Measurements from ENCODE around the gene MTHFD2.
A peak's percentile ranks its signal among the peaks of the same experiment; 100 is the strongest.

Gene MTHFD2

DNA sequence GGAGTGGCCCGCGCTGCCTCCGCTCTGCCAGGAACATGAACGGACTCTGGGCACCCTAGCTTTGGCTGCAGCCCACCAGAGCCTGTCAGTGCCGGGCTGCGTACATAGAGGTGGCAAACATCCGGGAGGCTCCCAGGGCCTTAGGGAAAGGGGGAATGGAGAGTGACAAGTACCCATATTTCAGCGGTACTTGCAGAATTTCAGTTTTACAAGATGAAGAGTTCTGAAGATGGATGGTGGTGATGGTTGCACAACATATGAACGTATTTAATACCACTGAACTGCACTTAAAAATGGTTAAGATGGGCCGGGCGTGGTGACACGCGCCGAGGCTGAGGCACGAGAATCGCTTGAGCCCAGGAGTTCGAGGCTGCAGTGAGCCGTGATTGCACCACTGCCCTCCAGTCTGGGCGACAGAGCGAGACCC, 873 bp downstream of the MTHFD2 start:
- Histone ChIP-seq H3K4me2 (ENCODE audit: low read depth, low read length, poor library complexity, severe bottlenecking) (peak overlapping the region; percentile 94), H3K36me3 (ENCODE audit: insufficient read depth, low read length) (no peaks in the 10 kb centered on the region), H3K4me1 (ENCODE audit: insufficient read depth, low read length, poor library complexity, severe bottlenecking) (peaks cover 49% of the 10 kb centered on the region), H3K79me2 (ENCODE audit: insufficient read depth, low read length) (peaks cover 53% of the 10 kb centered on the region), H3K9ac (ENCODE audit: low read depth, low read length, poor library complexity, severe bottlenecking) (peak overlapping the region; percentile 99), H2AFZ (ENCODE audit: low read length) (no peak overlapping the region), H3K9me2 (replicated peaks; ENCODE audit: low read depth, low read length) (no peaks in the 10 kb centered on the region), H3F3A (ENCODE audit: low read depth) (no peaks in the 10 kb centered on the region), H4K20me1 (ENCODE audit: insufficient read depth, low read length, poor library complexity, severe bottlenecking) (peaks cover 48% of the 10 kb centered on the region), H3K27me3 (ENCODE audit: insufficient read depth, low read length, poor library complexity, severe bottlenecking) (no peaks in the 10 kb centered on the region), H3K9me3 (ENCODE audit: insufficient read depth, low read depth, low read length) (no peaks in the 10 kb centered on the region), H3K4me3 (ENCODE audit: low read length, poor library complexity, severe bottlenecking) (peak overlapping the region; percentile 90)
- TF ChIP-seq CTCF (conservative IDR thresholded peaks at IDR 0.05; ENCODE audit: low read length) (no peak), EZH2phosphoT487 (IDR thresholded peaks at IDR 0.05; ENCODE audit: borderline replicate concordance) (no peak)

DNA sequence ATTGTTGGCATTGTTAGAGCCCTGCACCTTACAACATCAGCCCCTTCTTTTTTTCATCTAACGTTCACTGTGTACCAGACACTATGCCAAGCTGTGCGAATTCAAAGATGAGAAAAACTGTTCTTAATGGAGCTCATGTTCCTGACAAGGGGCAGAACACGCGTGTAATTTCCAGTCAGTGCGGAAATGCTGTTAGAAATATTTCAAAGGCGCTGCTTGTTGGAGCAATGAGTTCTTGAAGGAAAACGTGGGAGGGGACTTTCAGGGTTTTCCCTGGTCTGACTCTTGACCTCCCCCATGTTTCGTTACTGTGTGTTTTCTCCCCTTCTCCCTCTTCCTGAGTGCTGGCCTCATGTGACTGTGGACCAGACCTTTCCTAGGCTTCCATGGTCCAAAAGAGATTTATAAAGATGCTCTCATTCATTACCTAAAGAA, 1.5 kb downstream of the MTHFD2 start:
- no peaks in the 10 kb centered on the region for H3K9me3 ChIP-seq (ENCODE audit: insufficient read depth, low read depth, low read length)
- H3K36me3 ChIP-seq (ENCODE audit: insufficient read depth, low read length): no peaks in the 10 kb centered on the region
- H3K4me3 ChIP-seq (ENCODE audit: low read length, poor library complexity, severe bottlenecking): peak overlapping the region; percentile 90
- no peaks in the 10 kb centered on the region for H3F3A ChIP-seq (ENCODE audit: low read depth)
- H3K9me2 ChIP-seq (replicated peaks; ENCODE audit: low read depth, low read length): no peaks in the 10 kb centered on the region
- H3K79me2 ChIP-seq (ENCODE audit: insufficient read depth, low read length): peaks cover 59% of the 10 kb centered on the region
- H3K9ac ChIP-seq (ENCODE audit: low read depth, low read length, poor library complexity, severe bottlenecking): peak overlapping the region; percentile 99
- H3K27me3 ChIP-seq (ENCODE audit: insufficient read depth, low read length, poor library complexity, severe bottlenecking): no peaks in the 10 kb centered on the region
- TF ChIP-seq CTCF (conservative IDR thresholded peaks at IDR 0.05; ENCODE audit: low read length) (no peak), EZH2phosphoT487 (IDR thresholded peaks at IDR 0.05; ENCODE audit: borderline replicate concordance) (no peak)
- peaks cover 55% of the 10 kb centered on the region for H3K4me1 ChIP-seq (ENCODE audit: insufficient read depth, low read length, poor library complexity, severe bottlenecking)
- peaks cover 52% of the 10 kb centered on the region for H4K20me1 ChIP-seq (ENCODE audit: insufficient read depth, low read length, poor library complexity, severe bottlenecking)
- no peak overlapping the region for H2AFZ ChIP-seq (ENCODE audit: low read length)
- H3K4me2 ChIP-seq (ENCODE audit: low read depth, low read length, poor library complexity, severe bottlenecking): peak overlapping the region; percentile 94

GRCh38 chr2:74201196-74201595, 2.8 kb downstream of the MTHFD2 start:
- Histone ChIP-seq H3K9me2 (replicated peaks; ENCODE audit: low read depth, low read length) (no peaks in the 10 kb centered on the region), H4K20me1 (ENCODE audit: insufficient read depth, low read length, poor library complexity, severe bottlenecking) (peaks cover 64% of the 10 kb centered on the region), H3K4me2 (ENCODE audit: low read depth, low read length, poor library complexity, severe bottlenecking) (peak overlapping the region; percentile 94), H2AFZ (ENCODE audit: low read length) (no peak overlapping the region), H3K9ac (ENCODE audit: low read depth, low read length, poor library complexity, severe bottlenecking) (peak overlapping the region; percentile 99), H3F3A (ENCODE audit: low read depth) (peaks cover 13% of the 10 kb centered on the region), H3K36me3 (ENCODE audit: insufficient read depth, low read length) (no peaks in the 10 kb centered on the region), H3K4me1 (ENCODE audit: insufficient read depth, low read length, poor library complexity, severe bottlenecking) (peaks cover 68% of the 10 kb centered on the region), H3K79me2 (ENCODE audit: insufficient read depth, low read length) (peaks cover 72% of the 10 kb centered on the region), H3K9me3 (ENCODE audit: insufficient read depth, low read depth, low read length) (no peaks in the 10 kb centered on the region), H3K27me3 (ENCODE audit: insufficient read depth, low read length, poor library complexity, severe bottlenecking) (no peaks in the 10 kb centered on the region), H3K4me3 (ENCODE audit: low read length, poor library complexity, severe bottlenecking) (peak overlapping the region; percentile 90)
- no peak for TF ChIP-seq CTCF (conservative IDR thresholded peaks at IDR 0.05; ENCODE audit: low read length)
- TF ChIP-seq EZH2phosphoT487 (IDR thresholded peaks at IDR 0.05; ENCODE audit: borderline replicate concordance): no peak

Measured in Loucy (cell line).